ENCODE data around the gene RBMS1. TPM values are rescaled to one million over a fixed set of nuclear protein-coding genes. Genes with fewer than 3 reads are reported as not detected.

Gene RBMS1
- total and polyA plus RNA-seq, 4 donors, result 7.9 to 23.5 (median 15.5) TPM

GRCh38 chr2:160303527-160303926 lies 190.1 kb downstream of the RBMS1 start:
- no peak for DNase-seq (ENCODE audit: low spot score)
- H3K9me3 ChIP-seq (ENCODE audit: control insufficient read depth in 4 of 4, low read length in 3 of 4), result no peaks in the 10 kb centered on the region
- H3K27ac ChIP-seq (ENCODE audit: low read depth in 1 of 2, low read length in 2 of 2), result no peak overlapping the region
- no peak for TF ChIP-seq FOXA1 (IDR thresholded peaks at IDR 0.05)
- TF ChIP-seq RXRA (IDR thresholded peaks at IDR 0.05), result no peak
- no peak for TF ChIP-seq MAX (IDR thresholded peaks at IDR 0.05)
- H3K4me3 ChIP-seq (ENCODE audit: low read depth in 1 of 3, low read length in 3 of 3), result no peak overlapping the region
- no peak overlapping the region for H3K9ac ChIP-seq (ENCODE audit: low read depth in 1 of 2, low read length in 2 of 2)
- peaks cover 0 to 10% (median 2%) of the 10 kb centered on the region in 4 donors for H3K36me3 ChIP-seq (ENCODE audit: control insufficient read depth in 4 of 4, insufficient read depth in 3 of 4, low read depth in 1 of 4, low read length in 3 of 4)
- 90% methylated on average over 3 of the region's 3 CpGs for WGBS
- no peaks in the 10 kb centered on the region for H3K4me1 ChIP-seq (ENCODE audit: control insufficient read depth in 4 of 4, insufficient read depth in 4 of 4, low read length in 3 of 4)
- no peaks in the 10 kb centered on the region for H3K27me3 ChIP-seq (ENCODE audit: control insufficient read depth in 4 of 4, insufficient read depth in 4 of 4, low read length in 3 of 4)

GRCh38 chr2:160303076-160303475 lies 190.5 kb downstream of the RBMS1 start:
- H3K9me3 ChIP-seq (ENCODE audit: control insufficient read depth in 4 of 4, low read length in 3 of 4), result no peaks in the 10 kb centered on the region
- TF ChIP-seq JUND (IDR thresholded peaks at IDR 0.05) (no peak), ATF3 (IDR thresholded peaks at IDR 0.05) (no peak), GABPA (IDR thresholded peaks at IDR 0.05 in 1 of 2, conservative IDR thresholded peaks at IDR 0.05 in 1 of 2) (no peak), EGR1 (IDR thresholded peaks at IDR 0.05; ENCODE audit: low read depth in 2 of 2) (no peak), HNF4G (IDR thresholded peaks at IDR 0.05) (no peak), SP1 (IDR thresholded peaks at IDR 0.05) (no peak), ZBTB33 (IDR thresholded peaks at IDR 0.05) (no peak), YY1 (IDR thresholded peaks at IDR 0.05) (no peak), FOXA1 (IDR thresholded peaks at IDR 0.05) (no peak), TAF1 (conservative IDR thresholded peaks at IDR 0.05) (no peak), HNF4A (conservative IDR thresholded peaks at IDR 0.05) (no peak)
- 88% methylated on average over 2 of the region's 2 CpGs for WGBS

GRCh38 chr2:160301420-160301819 lies 192.2 kb downstream of the RBMS1 start:
- no peak overlapping the region for H3K27ac ChIP-seq (ENCODE audit: low read depth in 1 of 2, low read length in 2 of 2)
- WGBS, result 84% methylated on average over 2 of the region's 2 CpGs
- no peaks in the 10 kb centered on the region for H3K4me1 ChIP-seq (ENCODE audit: control insufficient read depth in 4 of 4, insufficient read depth in 4 of 4, low read length in 3 of 4)
- no peak for TF ChIP-seq GABPA (IDR thresholded peaks at IDR 0.05 in 1 of 2, conservative IDR thresholded peaks at IDR 0.05 in 1 of 2)
- no peak for TF ChIP-seq RXRA (IDR thresholded peaks at IDR 0.05)
- DNase-seq (ENCODE audit: low spot score), result no peak
- H3K9ac ChIP-seq (ENCODE audit: low read depth in 1 of 2, low read length in 2 of 2), result no peak overlapping the region
- H3K27me3 ChIP-seq (ENCODE audit: control insufficient read depth in 4 of 4, insufficient read depth in 4 of 4, low read length in 3 of 4), result no peaks in the 10 kb centered on the region
- H3K36me3 ChIP-seq (ENCODE audit: control insufficient read depth in 4 of 4, insufficient read depth in 3 of 4, low read depth in 1 of 4, low read length in 3 of 4), result peaks cover 0 to 10% (median 2%) of the 10 kb centered on the region in 4 donors
- H3K9me3 ChIP-seq (ENCODE audit: control insufficient read depth in 4 of 4, low read length in 3 of 4), result no peaks in the 10 kb centered on the region
- no peak overlapping the region for H3K4me3 ChIP-seq (ENCODE audit: low read depth in 1 of 3, low read length in 3 of 3)

More at GRCh38 chr2:160303076-160303475, 190.5 kb downstream of the RBMS1 start:
- no peaks in the 10 kb centered on the region for H3K4me1 ChIP-seq (ENCODE audit: control insufficient read depth in 4 of 4, insufficient read depth in 4 of 4, low read length in 3 of 4)
- no peak overlapping the region for H3K27ac ChIP-seq (ENCODE audit: low read depth in 1 of 2, low read length in 2 of 2)
- H3K4me3 ChIP-seq (ENCODE audit: low read depth in 1 of 3, low read length in 3 of 3), result no peak overlapping the region
- no peak for DNase-seq (ENCODE audit: low spot score)
- no peaks in the 10 kb centered on the region for H3K27me3 ChIP-seq (ENCODE audit: control insufficient read depth in 4 of 4, insufficient read depth in 4 of 4, low read length in 3 of 4)
- H3K36me3 ChIP-seq (ENCODE audit: control insufficient read depth in 4 of 4, insufficient read depth in 3 of 4, low read depth in 1 of 4, low read length in 3 of 4), result peaks cover 0 to 10% (median 2%) of the 10 kb centered on the region in 4 donors
- no peak overlapping the region for H3K9ac ChIP-seq (ENCODE audit: low read depth in 1 of 2, low read length in 2 of 2)
